Measurements from ENCODE around the gene PRF1.

GRCh38 chr10:70650104-70650503, 47.6 kb upstream of the PRF1 start:
- TF ChIP-seq CTCF (conservative IDR thresholded peaks at IDR 0.05), result no peak
- TF ChIP-seq ZFX (IDR thresholded peaks at IDR 0.05), result no peak

Measured in C4-2B (cell line).